GM12878 (cell line): ENCODE measurements around the gene TMEM175. TPM values are rescaled to one million over a fixed set of nuclear protein-coding genes. Genes with fewer than 3 reads are reported as not detected.

Experiments used
- ATAC-seq: fragments of 200-7000 bp; cut with Tn5 transposase; 3 replicates; pipeline ENCODE4 v1.9.1; 2020; ENCODE audit warnings: mild to moderate bottlenecking, moderate library complexity
- BruUV-seq: library from RNA; stranded (reverse); fragments of 400-500 nt; replicated peaks from 2 replicates; lab custom pipeline; 2021; lab: Mats Ljungman, UMichigan
- CTCF ChIA-PET: fragments of 300-600 bp; sonication (Branson Sonifier 250); formaldehyde crosslinking; extraction: SDS; loops from one replicate; lab custom pipeline; 2021; ENCODE audit warnings: inconsistent platforms; lab: Yijun Ruan, JAX
- POLR2A ChIA-PET: fragments of 350-600 bp; formaldehyde crosslinking; extraction: SDS; loops from one replicate; lab custom pipeline; 2021; ENCODE audit warnings: inconsistent platforms; lab: Charles Lee
- RAD21 ChIA-PET: fragments of 300-600 bp; sonication (Branson Sonifier 250); formaldehyde crosslinking; loops from one replicate; lab custom pipeline; 2023; ENCODE audit warnings: antibody characterized with exemption; ENCODE audit not compliant: unreplicated experiment; lab: Charles Lee
- SMC1A ChIA-PET: fragments of 300-600 bp; sonication (Branson Sonifier 250); formaldehyde crosslinking; loops from one replicate; lab custom pipeline; 2023; ENCODE audit not compliant: unreplicated experiment, uncharacterized antibody; lab: Charles Lee
- DNase-seq: peaks from one replicate; pipeline ENCODE4 v3.0.0-alpha.2; 2011; ENCODE audit warnings: low read depth, low spot score
- FAIRE-seq: peaks from 3 replicates; lab custom pipeline; 2011; peaks lifted over from hg19 to GRCh38; lab: Jason Lieb, UNC
- H2AFZ ChIP-seq: 2 replicates; pipeline ENCODE4 v1.6.0; 2011; ENCODE audit warnings: low read depth, low read length, control low read depth; ENCODE audit not compliant: control insufficient read depth
- H3K27ac ChIP-seq: 2 replicates; pipeline ENCODE4 v1.5.1; 2011; ENCODE audit warnings: control low read depth; ENCODE audit not compliant: control insufficient read depth, insufficient read depth
- H3K27me3 ChIP-seq, 2 experiments: replicated peaks in 1 of 2; 2 replicates each; pipeline versions ENCODE4 v1.6.0 to v1.6.1; 2011; ENCODE audit warnings: low read length in 1 of 2; ENCODE audit not compliant: control insufficient read depth in 2 of 2, insufficient read depth in 2 of 2
- H3K36me3 ChIP-seq, 2 experiments: 2 replicates each; pipeline ENCODE4 v1.5.1; 2011; ENCODE audit warnings: low read length in 1 of 2; ENCODE audit not compliant: control insufficient read depth in 2 of 2, insufficient read depth in 2 of 2
- H3K4me1 ChIP-seq: 2 replicates; pipeline ENCODE4 v1.6.1; 2011; ENCODE audit warnings: mild to moderate bottlenecking, low read length, moderate library complexity, mixed read lengths; ENCODE audit not compliant: control insufficient read depth, insufficient read depth
- H3K4me2 ChIP-seq: 2 replicates; pipeline ENCODE4 v1.6.0; 2011; ENCODE audit warnings: control low read depth; ENCODE audit not compliant: control insufficient read depth, insufficient read depth
- H3K4me3 ChIP-seq: fragments of 200-600 bp; sonication (generic); 2 replicates; pipeline ENCODE4 v1.5.1; 2016
- H3K79me2 ChIP-seq: 2 replicates; pipeline ENCODE4 v1.6.0; 2011; ENCODE audit warnings: low read length; ENCODE audit not compliant: control insufficient read depth, insufficient read depth
- H3K9ac ChIP-seq: 2 replicates; pipeline ENCODE4 v1.8.0; 2011; ENCODE audit warnings: low read length, control low read depth, mixed read lengths; ENCODE audit not compliant: control insufficient read depth, insufficient read depth
- H3K9me3 ChIP-seq: replicated peaks from 3 replicates; pipeline ENCODE4 v1.5.1; 2011; ENCODE audit warnings: mild to moderate bottlenecking, low read length; ENCODE audit not compliant: control insufficient read depth, insufficient read depth
- H4K20me1 ChIP-seq: 2 replicates; pipeline ENCODE4 v1.6.0; 2011; ENCODE audit not compliant: control insufficient read depth, insufficient read depth
- CBX5 ChIP-seq: sonication (generic); IDR thresholded peaks from 2 replicates; pipeline ENCODE4 v1.6.1; 2016; ENCODE audit warnings: low read depth, moderate library complexity, mild to moderate bottlenecking, inconsistent platforms
- HDAC2 ChIP-seq: fragments of 200-600 bp; sonication (generic); IDR thresholded peaks from 2 replicates; pipeline ENCODE4 v1.6.1; 2017
- HDAC6 ChIP-seq: fragments of 200-600 bp; sonication (generic); IDR thresholded peaks from one replicate; pipeline ENCODE4 v1.8.0; 2017; ENCODE audit warnings: antibody characterized with exemption; ENCODE audit not compliant: unreplicated experiment
- KLF5 ChIP-seq: fragments of 450-650 bp; IDR thresholded peaks from 2 replicates; pipeline ENCODE4 v1.6.1; 2014; ENCODE audit warnings: mild to moderate bottlenecking; ENCODE audit not compliant: partially characterized antibody
- NR2C1 ChIP-seq: fragments of 450-650 bp; IDR thresholded peaks from 2 replicates; pipeline ENCODE4 v1.6.1; 2017; ENCODE audit warnings: antibody characterized with exemption, mild to moderate bottlenecking, moderate library complexity
- PML ChIP-seq: IDR thresholded peaks from 2 replicates; pipeline ENCODE4 v1.6.1; 2012; ENCODE audit warnings: low read length, inconsistent platforms
- POLR2A ChIP-seq: IDR thresholded peaks from 2 replicates; pipeline ENCODE4 v1.6.1; 2011; ENCODE audit warnings: low read depth, mild to moderate bottlenecking, low read length
- POLR2AphosphoS2 ChIP-seq: IDR thresholded peaks from 2 replicates; pipeline ENCODE4 v1.6.1; 2011; ENCODE audit warnings: low read depth, mild to moderate bottlenecking, low read length, improper control_type of control experiment, moderate library complexity
- POU2F2 ChIP-seq: IDR thresholded peaks from 3 replicates; pipeline ENCODE4 v1.6.1; 2011; ENCODE audit warnings: low read depth, mild to moderate bottlenecking, low read length, borderline replicate concordance
- RB1 ChIP-seq: fragments of 450-650 bp; formaldehyde crosslinking; IDR thresholded peaks from 2 replicates; pipeline ENCODE4 v1.6.1; 2017; ENCODE audit warnings: mild to moderate bottlenecking, borderline replicate concordance
- STAT3 ChIP-seq: IDR thresholded peaks from 2 replicates; pipeline ENCODE4 v1.6.1; 2011; ENCODE audit warnings: low read depth, low read length, improper control_type of control experiment
- SUPT20H ChIP-seq: IDR thresholded peaks from 2 replicates; pipeline ENCODE4 v1.6.1; 2011; ENCODE audit warnings: low read depth, mild to moderate bottlenecking, low read length, moderate library complexity, borderline replicate concordance; ENCODE audit not compliant: control insufficient read depth
- WGBS: methylation state at CpG from one replicate; pipeline ENCODE4 v1.1.6; 2016; ENCODE audit warnings: low lambda C conversion rate; ENCODE audit not compliant: insufficient replicate concordance, insufficient coverage; ENCODE audit errors: missing lambda C conversion rate; 5-methylcytosine and 5-hydroxymethylcytosine counted together
- in situ Hi-C: fragments of 300-500 bp; cut with MboI; formaldehyde crosslinking; loops from 9 replicates; pipeline ENCODE4 v1.14.3; 2018; ENCODE audit warnings: mixed read lengths
- intact Hi-C: fragments of 100-400 bp; cut with micrococcal nuclease; formaldehyde crosslinking; loops from one replicate; pipeline ENCODE4 v1.14.2; 2022; ENCODE audit not compliant: unreplicated experiment
- polyA plus RNA-seq, 11 experiments: library from polyadenylated mRNA; depleted of rRNA in 4 of 11; unstranded in 6 of 11; stranded (reverse) in 5 of 11; fragments of >200 nt; fragmentation: Nextera tagmentation in 4 of 11; fragmentation: Illumina TruSeq in 1 of 11; extraction: Ambion mirVana in 4 of 11; extraction: Trizol in 1 of 11; gene quantifications; 1 replicate in 1 of 11; 2 replicates in 10 of 11; pipeline versions ENCODE4 v1.2.1 to v1.2.3, GENCODE V29; 2011 to 2016; ENCODE audit warnings: inconsistent platforms in 2 of 11, missing spikeins in 2 of 11, low read depth in 1 of 11
- total RNA-seq, 4 experiments: library from RNA; depleted of rRNA in 3 of 4; stranded (reverse); fragments of >200 nt in 3 of 4; fragmentation: Illumina TruSeq in 1 of 4; extraction: Trizol in 1 of 4; gene quantifications; 2 replicates each; pipeline versions ENCODE4 v1.2.1 to v1.2.3, GENCODE V29; 2013 to 2021
- TF ChIP-seq, protein P1 (sequence below): IDR thresholded peaks from 2 replicates; pipeline ENCODE4 v1.6.1; 2011; ENCODE audit warnings: low read depth, low read length, improper control_type of control experiment, borderline replicate concordance

Gene TMEM175
- total and polyA plus RNA-seq, 10 of the 15 experiments (the other 5 are each of a cell fraction or from before 2014, with no cell fraction given) = 0.11 to 39.5 (median 22.3) TPM

DNA sequence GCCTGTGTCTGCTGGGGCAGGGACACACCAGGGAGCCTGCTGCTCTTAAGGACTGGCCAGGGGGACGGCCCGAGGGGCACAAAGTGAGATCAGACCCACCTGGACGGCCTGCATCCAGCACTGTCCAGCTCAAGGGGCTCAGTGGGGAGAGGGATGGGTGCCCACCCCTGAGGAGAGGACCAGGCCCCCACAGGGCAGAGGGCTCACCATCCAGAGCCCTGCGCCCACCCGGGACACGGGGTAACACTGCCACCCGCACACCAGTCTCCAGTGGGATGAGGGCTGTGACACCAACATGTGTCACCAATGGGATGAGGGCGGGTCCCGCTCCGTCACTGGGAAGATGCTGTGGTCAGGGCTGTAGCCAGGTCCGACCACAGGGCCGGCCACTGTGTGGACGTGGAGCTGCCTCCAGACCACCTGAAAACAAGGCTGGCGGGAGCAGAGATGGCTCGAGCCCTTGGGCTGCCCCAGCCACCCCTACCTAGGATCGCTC lies 27.9 kb downstream of the TMEM175 start:
- SMC1A ChIA-PET = no interaction called here
- no TSS peak for BruUV-seq
- no peaks in the 10 kb centered on the region for H4K20me1 ChIP-seq
- no peaks in the 10 kb centered on the region; a peak in 1 of 4 replicates for H3K36me3 ChIP-seq
- H3K27me3 ChIP-seq = no peaks in the 10 kb centered on the region
- H2AFZ ChIP-seq = no peak overlapping the region
- no peaks in the 10 kb centered on the region for H3K4me1 ChIP-seq
- 83% methylated on average over 16 of the region's 16 CpGs for WGBS
- DNase-seq = no peak
- CTCF ChIA-PET = no interaction called here
- no peak overlapping the region for H3K9ac ChIP-seq
- intact Hi-C loops = no loop called here
- FAIRE-seq = no peak
- no peak for TF ChIP-seq CBX5
- no peak for TF ChIP-seq KLF5
- no peak for TF ChIP-seq HDAC2
- TF ChIP-seq POLR2A = 0 out of 2 replicates have a peak, but pooled peaks have one; percentile 7
- TF ChIP-seq POLR2AphosphoS2 = 0 out of 2 replicates have a peak, but pooled peaks have one; percentile 5
- TF ChIP-seq, all 136 proteins: peak for 2
- ChIA-PET POLR2A (no interaction called here), RAD21 (no interaction called here)
- in situ Hi-C loops = no loop called here
- no peak for ATAC-seq
- no peaks in the 10 kb centered on the region for H3K79me2 ChIP-seq
- no peaks in the 10 kb centered on the region for H3K9me3 ChIP-seq
- no peak overlapping the region for H3K27ac ChIP-seq
- H3K4me2 ChIP-seq = no peak overlapping the region
- H3K4me3 ChIP-seq = no peak overlapping the region

DNA sequence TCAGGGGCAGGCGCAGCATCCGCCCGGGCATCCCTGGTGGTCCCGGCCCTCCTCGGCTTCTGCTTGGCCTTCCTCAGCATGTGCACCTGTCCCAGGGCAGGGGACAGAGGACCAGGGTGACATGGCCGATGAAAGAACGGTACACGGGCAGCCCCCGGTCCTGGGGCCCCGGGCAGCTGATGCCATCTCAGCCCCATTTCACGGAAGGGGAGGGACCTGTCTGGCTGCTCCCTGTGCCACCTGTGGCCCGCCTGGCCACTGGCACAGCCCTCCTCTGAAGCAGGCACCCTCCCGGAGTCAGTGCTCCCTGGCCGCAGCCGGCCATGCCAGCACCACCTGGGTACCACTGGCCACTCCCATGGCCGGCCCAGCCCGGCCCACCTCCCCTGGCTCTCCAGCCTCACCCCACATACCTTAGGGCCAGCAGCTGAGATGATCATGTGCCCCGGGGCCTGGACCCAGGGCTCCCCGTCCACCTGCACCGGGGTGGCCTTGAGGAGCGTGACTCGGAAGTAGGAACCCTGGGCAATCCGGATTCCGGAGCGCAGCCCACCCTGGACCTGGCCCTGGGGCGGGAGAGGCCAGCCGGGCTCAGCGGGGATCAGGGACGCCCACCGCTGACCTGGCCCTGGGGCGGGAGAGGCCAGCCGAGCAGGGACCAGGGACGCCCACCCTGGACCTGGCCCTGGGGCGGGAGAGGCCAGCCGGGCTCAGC lies 28.5 kb downstream of the TMEM175 start:
- H3K36me3 ChIP-seq = no peaks in the 10 kb centered on the region; a peak in 1 of 4 replicates
- no peaks in the 10 kb centered on the region for H3K9me3 ChIP-seq
- H4K20me1 ChIP-seq = no peaks in the 10 kb centered on the region
- POLR2A ChIA-PET = no interaction called here
- intact Hi-C loops = no loop called here
- DNase-seq = no peak
- no peak for TF ChIP-seq PML
- no peak for TF ChIP-seq POU2F2
- TF ChIP-seq, protein P1, sequence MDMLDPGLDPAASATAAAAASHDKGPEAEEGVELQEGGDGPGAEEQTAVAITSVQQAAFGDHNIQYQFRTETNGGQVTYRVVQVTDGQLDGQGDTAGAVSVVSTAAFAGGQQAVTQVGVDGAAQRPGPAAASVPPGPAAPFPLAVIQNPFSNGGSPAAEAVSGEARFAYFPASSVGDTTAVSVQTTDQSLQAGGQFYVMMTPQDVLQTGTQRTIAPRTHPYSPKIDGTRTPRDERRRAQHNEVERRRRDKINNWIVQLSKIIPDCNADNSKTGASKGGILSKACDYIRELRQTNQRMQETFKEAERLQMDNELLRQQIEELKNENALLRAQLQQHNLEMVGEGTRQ = no peak
- TF ChIP-seq HDAC6 = no peak
- no peak for TF ChIP-seq STAT3
- no peak for TF ChIP-seq KLF5
- no peak for TF ChIP-seq RB1
- no peak for TF ChIP-seq NR2C1
- TF ChIP-seq SUPT20H = no peak
- TF ChIP-seq, all 136 proteins: peak for 0
- ChIA-PET CTCF (no interaction called here), RAD21 (no interaction called here), SMC1A (no interaction called here)
- Histone ChIP-seq H3K27me3 (no peaks in the 10 kb centered on the region), H3K4me3 (no peak overlapping the region), H3K4me1 (no peaks in the 10 kb centered on the region), H3K4me2 (no peak overlapping the region), H3K27ac (no peak overlapping the region), H3K79me2 (no peaks in the 10 kb centered on the region), H3K9ac (no peak overlapping the region), H2AFZ (no peak overlapping the region)
- in situ Hi-C loops = no loop called here
- no peak for FAIRE-seq
- no peak for ATAC-seq
- WGBS = 94% methylated on average over 28 of the region's 35 CpGs
- no TSS peak for BruUV-seq
